CD8-positive, alpha-beta memory T cell (primary cell): Measurements from ENCODE around the gene SMARCA2. TPM values are rescaled to one million over a fixed set of nuclear protein-coding genes. Genes with fewer than 3 reads are reported as not detected.

Experiments used
- CTCF ChIA-PET: fragments of 350-600 bp; sonication (Branson Sonifier 250); formaldehyde crosslinking; loops from one replicate; lab custom pipeline; 2021; ENCODE audit warnings: antibody characterized with exemption; lab: Charles Lee
- POLR2A ChIA-PET: fragments of 350-600 bp; sonication (Branson Sonifier 250); formaldehyde crosslinking; loops from one replicate; lab custom pipeline; 2021; ENCODE audit warnings: antibody characterized with exemption; lab: Charles Lee
- DNase-seq, 5 donors: peaks; one replicate each; pipeline versions ENCODE4 v3.0.0 to v3.0.0-alpha.2; 2020 to 2022; ENCODE audit warnings: mixed read lengths in 1 of 5
- H3K27ac ChIP-seq: one replicate; pipeline ENCODE4 v1.7.0; 2013; ENCODE audit warnings: low read depth, mild to moderate bottlenecking, low read length, moderate library complexity
- H3K27me3 ChIP-seq: 2 replicates; pipeline ENCODE4 v1.7.0; 2013; ENCODE audit warnings: low read length, mild to moderate bottlenecking; ENCODE audit not compliant: insufficient read depth, poor library complexity, severe bottlenecking
- H3K36me3 ChIP-seq: 2 replicates; pipeline ENCODE4 v1.7.0; 2013; ENCODE audit warnings: mild to moderate bottlenecking, low read length, moderate library complexity; ENCODE audit not compliant: insufficient read depth
- H3K4me1 ChIP-seq: 2 replicates; pipeline ENCODE4 v1.7.0; 2013; ENCODE audit warnings: mild to moderate bottlenecking, low read length, moderate library complexity; ENCODE audit not compliant: insufficient read depth
- H3K4me3 ChIP-seq: 2 replicates; pipeline ENCODE4 v1.7.0; 2013; ENCODE audit warnings: mild to moderate bottlenecking, low read length
- H3K9me3 ChIP-seq: 2 replicates; pipeline ENCODE4 v1.7.0; 2013; ENCODE audit warnings: mild to moderate bottlenecking, low read length
- H3K27ac Mint-ChIP-seq, 8 donors: one replicate each; pipeline ENCODE4 v1.8.0; 2020 to 2021; ENCODE audit warnings: mixed read lengths in 8 of 8, mild to moderate bottlenecking in 6 of 8, inconsistent platforms in 3 of 8, moderate library complexity in 3 of 8
- H3K27me3 Mint-ChIP-seq, 2 donors: one replicate each; pipeline ENCODE4 v1.8.0; 2020 to 2021; ENCODE audit warnings: mixed read lengths in 2 of 2, mild to moderate bottlenecking in 1 of 2, moderate library complexity in 1 of 2
- H3K36me3 Mint-ChIP-seq, 3 donors: one replicate each; pipeline ENCODE4 v1.8.0; 2020 to 2021; ENCODE audit warnings: mixed read lengths in 3 of 3, inconsistent platforms in 1 of 3, mild to moderate bottlenecking in 1 of 3
- H3K4me1 Mint-ChIP-seq, 3 donors: one replicate each; pipeline ENCODE4 v1.8.0; 2020 to 2021; ENCODE audit warnings: mixed read lengths in 3 of 3, inconsistent platforms in 1 of 3, mild to moderate bottlenecking in 1 of 3
- H3K4me3 Mint-ChIP-seq, 7 donors: one replicate each; pipeline ENCODE4 v1.8.0; 2020 to 2021; ENCODE audit warnings: mixed read lengths in 7 of 7, mild to moderate bottlenecking in 6 of 7, moderate library complexity in 4 of 7, inconsistent platforms in 2 of 7
- H3K9me3 Mint-ChIP-seq, 5 donors: one replicate each; pipeline ENCODE4 v1.8.0; 2020 to 2022; ENCODE audit warnings: mixed read lengths in 5 of 5, mild to moderate bottlenecking in 3 of 5, moderate library complexity in 2 of 5, inconsistent platforms in 1 of 5
- polyA plus RNA-seq: library from polyadenylated mRNA; unstranded; fragments of 300-500 nt; fragmentation: Illumina TruSeq; gene quantifications from one replicate; pipeline ENCODE4 v1.2.3, GENCODE V29; 2021
- total RNA-seq, 2 experiments: library from RNA; stranded (reverse); gene quantifications; one replicate each; pipeline ENCODE4 v1.2.3, GENCODE V29; 2021

SMARCA2 gene
- total and polyA plus RNA-seq, 3 experiments from 2014 or later: 56.7 to 156 (median 145) TPM

DNA sequence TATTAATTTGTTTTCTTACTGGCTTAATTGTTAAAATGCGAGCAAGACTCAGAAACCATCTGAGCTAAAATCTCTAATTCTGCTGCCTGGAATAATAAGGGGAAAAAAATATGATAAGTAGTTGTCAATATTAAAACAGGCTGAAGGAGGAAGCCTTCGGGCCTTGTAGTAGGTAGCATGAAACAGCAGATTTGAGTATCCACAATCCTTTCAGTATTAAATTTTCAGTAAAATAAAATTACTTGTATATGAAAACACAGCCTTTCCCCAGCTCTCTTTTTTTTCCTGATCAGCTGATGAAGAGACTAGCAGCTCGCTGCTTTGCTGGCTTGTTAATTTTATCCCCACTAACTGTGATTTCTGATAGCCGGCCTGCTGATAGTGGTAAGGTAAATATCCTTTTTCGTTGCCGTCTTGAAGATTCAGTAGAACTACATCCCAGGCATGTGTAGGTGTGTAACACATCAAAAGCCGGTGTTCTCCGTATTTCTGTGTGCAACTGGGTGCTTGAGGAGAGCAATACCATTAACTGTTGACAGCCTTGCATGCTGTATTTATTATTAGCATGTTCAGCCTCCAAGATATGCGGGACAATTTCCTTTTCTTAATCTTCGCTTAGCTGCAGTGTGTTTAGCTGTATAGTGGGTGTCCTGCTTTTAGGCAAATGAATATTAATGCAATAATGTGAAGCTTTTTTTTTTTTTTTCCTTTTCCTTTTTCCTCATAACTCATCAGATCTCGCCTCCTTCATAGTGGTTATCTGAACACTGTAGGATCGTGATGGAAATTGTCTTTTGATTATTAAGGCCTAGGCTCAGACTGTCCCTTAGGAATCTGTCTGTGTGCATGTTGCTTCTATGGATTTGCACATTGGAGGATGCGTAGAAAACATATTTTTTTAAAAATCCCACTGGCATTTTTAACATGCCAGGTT, 144.6 kb downstream of the SMARCA2 start:
- Mint-ChIP-seq H3K9me3 (no peaks in the 10 kb centered on the region), H3K27me3 (no peaks in the 10 kb centered on the region), H3K4me1 (peaks cover 60 to 89% (median 84%) of the 10 kb centered on the region in 3 donors), H3K4me3 (peak overlapping the region; percentile 29 to 72 (median 55)), H3K36me3 (peaks cover 0 to 32% (median 13%) of the 10 kb centered on the region in 3 donors), H3K27ac (peak overlapping the region in 5 of 8 donors; percentile 26 to 70 (median 52))
- H3K36me3 ChIP-seq: peaks cover 10% of the 10 kb centered on the region
- POLR2A ChIA-PET: no interaction called here
- H3K4me1 ChIP-seq: peaks cover 27% of the 10 kb centered on the region
- H3K4me3 ChIP-seq: no peak overlapping the region
- H3K9me3 ChIP-seq: no peaks in the 10 kb centered on the region
- H3K27me3 ChIP-seq: no peaks in the 10 kb centered on the region
- H3K27ac ChIP-seq: no peak overlapping the region
- CTCF ChIA-PET: interaction anchor here (0.9 kb wide), 1 partner anchor 65 kb away, joined by 3 read pairs; no protein-coding TSS in a partner anchor
- no peak for DNase-seq

- DNase-seq: no peak
- H3K27me3 Mint-ChIP-seq: no peaks in the 10 kb centered on the region
- H3K27me3 ChIP-seq: no peaks in the 10 kb centered on the region
- ChIA-PET CTCF (no interaction called here), POLR2A (no interaction called here)
- no peaks in the 10 kb centered on the region for H3K9me3 ChIP-seq
- H3K4me1 Mint-ChIP-seq: peaks cover 66 to 95% (median 89%) of the 10 kb centered on the region in 3 donors
- peak overlapping the region in 2 of 8 donors; percentile 16 to 50 for H3K27ac Mint-ChIP-seq
- H3K4me1 ChIP-seq: peaks cover 24% of the 10 kb centered on the region
- H3K36me3 ChIP-seq: peaks cover 10% of the 10 kb centered on the region
- H3K4me3 ChIP-seq: no peak overlapping the region
- no peak overlapping the region for H3K4me3 Mint-ChIP-seq
- peaks cover 0 to 49% (median 16%) of the 10 kb centered on the region in 3 donors for H3K36me3 Mint-ChIP-seq
- H3K9me3 Mint-ChIP-seq: no peaks in the 10 kb centered on the region
- no peak overlapping the region for H3K27ac ChIP-seq
Measured at GRCh38 chr9:2161661-2162060, 146.5 kb downstream of the SMARCA2 start.

DNA sequence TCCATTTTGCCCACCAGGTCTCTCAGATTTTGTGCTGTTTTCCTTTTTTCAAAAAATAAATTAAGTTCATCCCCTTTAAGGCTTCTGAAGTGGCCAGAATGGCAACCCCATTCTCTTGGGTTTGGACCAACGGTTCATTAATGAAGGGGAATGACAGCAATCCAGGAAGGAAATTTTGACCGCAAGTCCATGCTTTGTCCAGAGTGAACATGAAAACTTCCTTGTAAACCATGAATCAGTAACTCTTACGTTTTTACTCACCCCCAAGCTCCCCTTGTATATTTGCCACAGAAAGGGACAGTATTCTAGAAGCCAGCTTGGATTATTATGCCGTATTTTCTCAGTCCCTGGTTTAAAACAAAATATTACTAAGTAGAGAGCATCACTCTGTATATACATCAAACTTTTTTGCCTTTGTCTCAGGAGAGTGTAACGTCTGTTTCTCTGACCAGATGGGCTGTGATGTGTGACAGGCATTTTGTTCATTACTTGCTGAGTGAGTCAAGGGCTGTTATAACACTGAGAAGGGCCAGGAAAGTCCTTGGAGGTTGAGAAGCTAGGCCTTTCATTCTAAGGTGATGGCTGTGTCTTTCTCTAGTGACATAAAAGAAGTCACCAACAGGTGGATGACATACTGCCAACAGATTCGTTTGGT, 148.2 kb downstream of the SMARCA2 start:
- Mint-ChIP-seq H3K27ac (no peak overlapping the region), H3K4me3 (no peak overlapping the region), H3K36me3 (peaks cover 0 to 66% (median 21%) of the 10 kb centered on the region in 3 donors), H3K9me3 (no peaks in the 10 kb centered on the region), H3K27me3 (no peaks in the 10 kb centered on the region), H3K4me1 (peaks cover 59 to 88% (median 81%) of the 10 kb centered on the region in 3 donors)
- Histone ChIP-seq H3K27ac (no peak overlapping the region), H3K4me3 (no peak overlapping the region), H3K36me3 (peaks cover 10% of the 10 kb centered on the region), H3K9me3 (no peaks in the 10 kb centered on the region), H3K27me3 (no peaks in the 10 kb centered on the region), H3K4me1 (peaks cover 9% of the 10 kb centered on the region)
- ChIA-PET CTCF (no interaction called here), POLR2A (no interaction called here)
- no peak for DNase-seq

GRCh38 chr9:2164268-2164667, 149.1 kb downstream of the SMARCA2 start:
- H3K36me3 ChIP-seq: peaks cover 10% of the 10 kb centered on the region
- DNase-seq: no peak
- peaks cover 56 to 79% (median 78%) of the 10 kb centered on the region in 3 donors for H3K4me1 Mint-ChIP-seq
- no peaks in the 10 kb centered on the region for H3K9me3 Mint-ChIP-seq
- ChIA-PET CTCF (no interaction called here), POLR2A (no interaction called here)
- peaks cover under 1% of the 10 kb centered on the region for H3K4me1 ChIP-seq
- no peak overlapping the region for H3K27ac Mint-ChIP-seq
- peaks cover 0 to 74% (median 26%) of the 10 kb centered on the region in 3 donors for H3K36me3 Mint-ChIP-seq
- H3K4me3 ChIP-seq: no peak overlapping the region
- H3K27ac ChIP-seq: no peak overlapping the region
- H3K4me3 Mint-ChIP-seq: no peak overlapping the region
- no peaks in the 10 kb centered on the region for H3K9me3 ChIP-seq
- H3K27me3 Mint-ChIP-seq: no peaks in the 10 kb centered on the region
- H3K27me3 ChIP-seq: no peaks in the 10 kb centered on the region

DNA sequence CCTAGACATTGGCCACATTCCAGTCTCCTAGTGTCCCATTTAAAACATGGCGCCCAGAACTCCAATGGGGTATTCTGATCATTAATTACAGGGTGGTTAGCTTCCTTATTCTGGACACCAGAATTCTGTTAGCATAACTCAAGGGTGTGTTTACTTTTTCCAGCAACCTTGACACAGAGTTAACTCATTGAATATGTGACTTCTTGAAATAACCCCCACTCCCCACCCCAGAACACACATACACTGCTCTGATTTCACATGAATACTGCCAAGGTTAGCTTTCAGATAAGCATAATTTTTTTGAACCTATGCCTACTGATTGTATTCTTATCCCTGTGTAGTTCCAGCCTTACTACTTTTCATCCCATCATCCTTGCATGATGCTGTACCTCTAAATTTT, 151.1 kb downstream of the SMARCA2 start:
- H3K4me3 ChIP-seq: no peak overlapping the region
- H3K4me1 ChIP-seq: no peaks in the 10 kb centered on the region
- H3K27ac ChIP-seq: no peak overlapping the region
- ChIA-PET CTCF (no interaction called here), POLR2A (no interaction called here)
- H3K9me3 Mint-ChIP-seq: no peaks in the 10 kb centered on the region
- H3K4me1 Mint-ChIP-seq: peaks cover 47 to 70% (median 62%) of the 10 kb centered on the region in 3 donors
- DNase-seq: no peak
- H3K27me3 ChIP-seq: no peaks in the 10 kb centered on the region
- H3K36me3 Mint-ChIP-seq: peaks cover 0 to 90% (median 27%) of the 10 kb centered on the region in 3 donors
- no peak overlapping the region for H3K4me3 Mint-ChIP-seq
- no peaks in the 10 kb centered on the region for H3K9me3 ChIP-seq
- no peaks in the 10 kb centered on the region for H3K27me3 Mint-ChIP-seq
- peak overlapping the region in 1 of 8 donors; percentile 9 for H3K27ac Mint-ChIP-seq
- H3K36me3 ChIP-seq: peaks cover 23% of the 10 kb centered on the region

GRCh38 chr9:2169035-2169434, 153.9 kb downstream of the SMARCA2 start:
- no peaks in the 10 kb centered on the region for H3K27me3 ChIP-seq
- no peak overlapping the region for H3K27ac ChIP-seq
- no peak for DNase-seq
- Mint-ChIP-seq H3K4me3 (no peak overlapping the region), H3K27me3 (no peaks in the 10 kb centered on the region), H3K9me3 (no peaks in the 10 kb centered on the region), H3K36me3 (peaks cover 13 to 94% (median 31%) of the 10 kb centered on the region in 3 donors), H3K27ac (peak overlapping the region in 2 of 8 donors; percentile 5 to 48), H3K4me1 (peaks cover 50 to 61% (median 56%) of the 10 kb centered on the region in 3 donors)
- CTCF ChIA-PET: no interaction called here
- no peaks in the 10 kb centered on the region for H3K4me1 ChIP-seq
- peaks cover 28% of the 10 kb centered on the region for H3K36me3 ChIP-seq
- H3K9me3 ChIP-seq: no peaks in the 10 kb centered on the region
- H3K4me3 ChIP-seq: no peak overlapping the region
- POLR2A ChIA-PET: no interaction called here

DNA sequence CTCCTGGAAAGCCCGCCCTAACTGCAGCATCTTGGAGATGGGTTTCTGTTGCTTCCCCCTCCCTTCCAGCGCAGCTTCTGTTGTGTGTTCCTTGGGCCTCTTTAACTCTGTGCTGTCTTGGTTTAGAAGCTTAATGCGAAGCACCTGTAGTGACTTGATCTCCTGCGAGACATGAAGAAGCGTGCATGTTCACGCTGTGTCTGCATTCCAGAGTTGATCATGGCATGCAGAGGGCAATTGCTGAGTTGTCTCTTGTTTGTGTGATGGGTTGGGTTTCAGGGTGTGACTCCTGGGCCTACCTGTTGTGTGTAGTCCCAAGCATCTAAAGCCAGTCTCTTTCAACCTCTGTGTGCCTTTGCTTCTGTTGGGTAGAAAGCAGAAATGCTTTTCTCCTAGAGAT, 155.6 kb downstream of the SMARCA2 start:
- ChIA-PET POLR2A (no interaction called here), CTCF (no interaction called here)
- DNase-seq: no peak
- H3K4me1 Mint-ChIP-seq: peaks cover 40 to 55% (median 54%) of the 10 kb centered on the region in 3 donors
- Histone ChIP-seq H3K4me1 (no peaks in the 10 kb centered on the region), H3K27ac (no peak overlapping the region), H3K27me3 (no peaks in the 10 kb centered on the region), H3K4me3 (no peak overlapping the region), H3K36me3 (peaks cover 28% of the 10 kb centered on the region), H3K9me3 (no peaks in the 10 kb centered on the region)
- no peak overlapping the region for H3K4me3 Mint-ChIP-seq
- H3K9me3 Mint-ChIP-seq: no peaks in the 10 kb centered on the region
- H3K36me3 Mint-ChIP-seq: peaks cover 13 to 87% (median 28%) of the 10 kb centered on the region in 3 donors
- H3K27me3 Mint-ChIP-seq: no peaks in the 10 kb centered on the region
- no peak overlapping the region for H3K27ac Mint-ChIP-seq

DNA sequence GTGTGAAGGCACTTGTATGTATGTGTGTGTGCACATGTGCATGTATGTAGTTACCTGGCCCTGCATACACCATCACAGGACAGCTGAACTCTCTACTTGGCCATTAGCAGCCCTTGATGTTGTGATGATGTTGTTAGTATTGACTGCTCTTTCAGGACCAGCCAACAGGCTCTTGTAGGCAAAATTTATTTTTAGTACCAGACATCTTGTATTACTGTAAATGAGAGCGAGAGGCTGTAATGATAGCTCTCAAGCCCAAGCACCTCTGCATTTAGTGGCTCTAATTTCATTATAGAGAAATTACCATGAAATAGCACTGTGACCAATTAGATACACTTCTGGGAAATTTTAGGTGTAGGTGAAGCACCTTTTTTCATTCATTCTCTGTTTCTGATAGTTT, 158.0 kb downstream of the SMARCA2 start:
- Histone ChIP-seq H3K9me3 (no peaks in the 10 kb centered on the region), H3K4me1 (no peaks in the 10 kb centered on the region), H3K36me3 (peaks cover 28% of the 10 kb centered on the region), H3K27ac (no peak overlapping the region), H3K4me3 (no peak overlapping the region), H3K27me3 (no peaks in the 10 kb centered on the region)
- Mint-ChIP-seq H3K9me3 (no peaks in the 10 kb centered on the region), H3K4me3 (no peak overlapping the region), H3K27me3 (no peaks in the 10 kb centered on the region), H3K36me3 (peaks cover 13 to 79% (median 23%) of the 10 kb centered on the region in 3 donors), H3K27ac (peak overlapping the region in 1 of 8 donors; percentile 2), H3K4me1 (peaks cover 29 to 52% (median 34%) of the 10 kb centered on the region in 3 donors)
- ChIA-PET POLR2A (no interaction called here), CTCF (no interaction called here)
- DNase-seq: no peak
